GM12878 (cell line): ENCODE results near the gene TUBGCP3. TPM values are rescaled to one million over a fixed set of nuclear protein-coding genes. Genes with fewer than 3 reads are reported as not detected.

ENCODE experiments used
- ATAC-seq: fragments of 200-7000 bp; cut with Tn5 transposase; 3 replicates; pipeline ENCODE4 v1.9.1; 2020; ENCODE audit warnings: mild to moderate bottlenecking, moderate library complexity
- BruUV-seq: library from RNA; stranded (reverse); fragments of 400-500 nt; replicated peaks from 2 replicates; lab custom pipeline; 2021; lab: Mats Ljungman, UMichigan
- CTCF ChIA-PET: fragments of 300-600 bp; sonication (Branson Sonifier 250); formaldehyde crosslinking; extraction: SDS; loops from one replicate; lab custom pipeline; 2021; ENCODE audit warnings: inconsistent platforms; lab: Yijun Ruan, JAX
- POLR2A ChIA-PET: fragments of 350-600 bp; formaldehyde crosslinking; extraction: SDS; loops from one replicate; lab custom pipeline; 2021; ENCODE audit warnings: inconsistent platforms; lab: Charles Lee
- RAD21 ChIA-PET: fragments of 300-600 bp; sonication (Branson Sonifier 250); formaldehyde crosslinking; loops from one replicate; lab custom pipeline; 2023; ENCODE audit warnings: antibody characterized with exemption; ENCODE audit not compliant: unreplicated experiment; lab: Charles Lee
- SMC1A ChIA-PET: fragments of 300-600 bp; sonication (Branson Sonifier 250); formaldehyde crosslinking; loops from one replicate; lab custom pipeline; 2023; ENCODE audit not compliant: unreplicated experiment, uncharacterized antibody; lab: Charles Lee
- DNase-seq: peaks from one replicate; pipeline ENCODE4 v3.0.0-alpha.2; 2011; ENCODE audit warnings: low read depth, low spot score
- FAIRE-seq: peaks from 3 replicates; lab custom pipeline; 2011; peaks lifted over from hg19 to GRCh38; lab: Jason Lieb, UNC
- H2AFZ ChIP-seq: 2 replicates; pipeline ENCODE4 v1.6.0; 2011; ENCODE audit warnings: low read depth, low read length, control low read depth; ENCODE audit not compliant: control insufficient read depth
- H3K27ac ChIP-seq: 2 replicates; pipeline ENCODE4 v1.5.1; 2011; ENCODE audit warnings: control low read depth; ENCODE audit not compliant: control insufficient read depth, insufficient read depth
- H3K27me3 ChIP-seq, 2 experiments: replicated peaks in 1 of 2; 2 replicates each; pipeline versions ENCODE4 v1.6.0 to v1.6.1; 2011; ENCODE audit warnings: low read length in 1 of 2; ENCODE audit not compliant: control insufficient read depth in 2 of 2, insufficient read depth in 2 of 2
- H3K36me3 ChIP-seq, 2 experiments: 2 replicates each; pipeline ENCODE4 v1.5.1; 2011; ENCODE audit warnings: low read length in 1 of 2; ENCODE audit not compliant: control insufficient read depth in 2 of 2, insufficient read depth in 2 of 2
- H3K4me1 ChIP-seq: 2 replicates; pipeline ENCODE4 v1.6.1; 2011; ENCODE audit warnings: mild to moderate bottlenecking, low read length, moderate library complexity, mixed read lengths; ENCODE audit not compliant: control insufficient read depth, insufficient read depth
- H3K4me2 ChIP-seq: 2 replicates; pipeline ENCODE4 v1.6.0; 2011; ENCODE audit warnings: control low read depth; ENCODE audit not compliant: control insufficient read depth, insufficient read depth
- H3K4me3 ChIP-seq: fragments of 200-600 bp; sonication (generic); 2 replicates; pipeline ENCODE4 v1.5.1; 2016
- H3K79me2 ChIP-seq: 2 replicates; pipeline ENCODE4 v1.6.0; 2011; ENCODE audit warnings: low read length; ENCODE audit not compliant: control insufficient read depth, insufficient read depth
- H3K9ac ChIP-seq: 2 replicates; pipeline ENCODE4 v1.8.0; 2011; ENCODE audit warnings: low read length, control low read depth, mixed read lengths; ENCODE audit not compliant: control insufficient read depth, insufficient read depth
- H3K9me3 ChIP-seq: replicated peaks from 3 replicates; pipeline ENCODE4 v1.5.1; 2011; ENCODE audit warnings: mild to moderate bottlenecking, low read length; ENCODE audit not compliant: control insufficient read depth, insufficient read depth
- H4K20me1 ChIP-seq: 2 replicates; pipeline ENCODE4 v1.6.0; 2011; ENCODE audit not compliant: control insufficient read depth, insufficient read depth
- BCL3 ChIP-seq: IDR thresholded peaks from 2 replicates; pipeline ENCODE4 v1.6.1; 2011; ENCODE audit warnings: borderline replicate concordance, low read depth, mild to moderate bottlenecking, moderate library complexity, low read length; ENCODE audit not compliant: insufficient read depth, poor library complexity, severe bottlenecking
- BHLHE40 ChIP-seq, 2 experiments: fragments of 450-650 bp in 1 of 2; IDR thresholded peaks; 2 replicates each; pipeline ENCODE4 v1.6.1; 2011 to 2017; ENCODE audit warnings: low read depth in 2 of 2, borderline replicate concordance in 1 of 2, improper control_type of control experiment in 1 of 2, low read length in 1 of 2, mild to moderate bottlenecking in 1 of 2
- CBFB ChIP-seq: IDR thresholded peaks from 2 replicates; pipeline ENCODE4 v1.6.1; 2016; ENCODE audit warnings: antibody characterized with exemption, low read depth
- DPF2 ChIP-seq: fragments of 450-650 bp; IDR thresholded peaks from 2 replicates; pipeline ENCODE4 v1.6.1; 2017; ENCODE audit warnings: mild to moderate bottlenecking
- ESRRA ChIP-seq: IDR thresholded peaks from 2 replicates; pipeline ENCODE4 v1.6.1; 2012; ENCODE audit warnings: mild to moderate bottlenecking, low read length, improper control_type of control experiment
- SIX5 ChIP-seq: IDR thresholded peaks from 2 replicates; pipeline ENCODE4 v1.6.1; 2011; ENCODE audit warnings: mild to moderate bottlenecking, low read depth, low read length, moderate library complexity; ENCODE audit not compliant: severe bottlenecking
- SMAD1 ChIP-seq: fragments of 450-650 bp; IDR thresholded peaks from 2 replicates; pipeline ENCODE4 v1.6.1; 2018; ENCODE audit warnings: mild to moderate bottlenecking, low read depth; ENCODE audit not compliant: partially characterized antibody
- SMAD5 ChIP-seq: IDR thresholded peaks from 2 replicates; pipeline ENCODE4 v1.6.1; 2016; ENCODE audit warnings: antibody characterized with exemption, low read depth
- TAF1 ChIP-seq: IDR thresholded peaks from 2 replicates; pipeline ENCODE4 v1.6.1; 2011; ENCODE audit warnings: mild to moderate bottlenecking, low read depth, low read length, borderline replicate concordance
- TARDBP ChIP-seq: IDR thresholded peaks from 2 replicates; pipeline ENCODE4 v1.6.1; 2016; ENCODE audit warnings: borderline replicate concordance
- WRNIP1 ChIP-seq: IDR thresholded peaks from 2 replicates; pipeline ENCODE4 v1.6.1; 2011; ENCODE audit warnings: low read depth, low read length, improper control_type of control experiment, borderline replicate concordance
- WGBS: methylation state at CpG from one replicate; pipeline ENCODE4 v1.1.6; 2016; ENCODE audit warnings: low lambda C conversion rate; ENCODE audit not compliant: insufficient replicate concordance, insufficient coverage; ENCODE audit errors: missing lambda C conversion rate; 5-methylcytosine and 5-hydroxymethylcytosine counted together
- in situ Hi-C: fragments of 300-500 bp; cut with MboI; formaldehyde crosslinking; loops from 9 replicates; pipeline ENCODE4 v1.14.3; 2018; ENCODE audit warnings: mixed read lengths
- intact Hi-C: fragments of 100-400 bp; cut with micrococcal nuclease; formaldehyde crosslinking; loops from one replicate; pipeline ENCODE4 v1.14.2; 2022; ENCODE audit not compliant: unreplicated experiment
- polyA plus RNA-seq, 11 experiments: library from polyadenylated mRNA; depleted of rRNA in 4 of 11; unstranded in 6 of 11; stranded (reverse) in 5 of 11; fragments of >200 nt; fragmentation: Nextera tagmentation in 4 of 11; fragmentation: Illumina TruSeq in 1 of 11; extraction: Ambion mirVana in 4 of 11; extraction: Trizol in 1 of 11; gene quantifications; 1 replicate in 1 of 11; 2 replicates in 10 of 11; pipeline versions ENCODE4 v1.2.1 to v1.2.3, GENCODE V29; 2011 to 2016; ENCODE audit warnings: inconsistent platforms in 2 of 11, missing spikeins in 2 of 11, low read depth in 1 of 11
- total RNA-seq, 4 experiments: library from RNA; depleted of rRNA in 3 of 4; stranded (reverse); fragments of >200 nt in 3 of 4; fragmentation: Illumina TruSeq in 1 of 4; extraction: Trizol in 1 of 4; gene quantifications; 2 replicates each; pipeline versions ENCODE4 v1.2.1 to v1.2.3, GENCODE V29; 2013 to 2021

Gene TUBGCP3
- total and polyA plus RNA-seq, 10 of the 15 experiments (the other 5 are each of a cell fraction or from before 2014, with no cell fraction given), result 4.0 to 34.0 (median 22.6) TPM

- TF ChIP-seq TAF1, result no peak
These were observed 62.5 kb downstream of the TUBGCP3 start (continued) for GRCh38 chr13:112525356-112525945.

GRCh38 chr13:112522578-112522977 lies 65.4 kb downstream of the TUBGCP3 start:
- Histone ChIP-seq H3K4me2 (no peak overlapping the region), H3K9ac (no peak overlapping the region), H3K79me2 (no peaks in the 10 kb centered on the region), H3K36me3 (peaks cover 6 to 11% of the 10 kb centered on the region in 2 experiments; a peak in 3 of 4 replicates), H3K4me3 (no peak overlapping the region), H3K27me3 (no peaks in the 10 kb centered on the region), H3K9me3 (no peaks in the 10 kb centered on the region), H2AFZ (no peak overlapping the region), H3K27ac (no peak overlapping the region), H3K4me1 (no peaks in the 10 kb centered on the region), H4K20me1 (no peaks in the 10 kb centered on the region)
- in situ Hi-C loops (no loop called here), intact Hi-C loops (no loop called here)
- DNase-seq (no peak), FAIRE-seq (no peak), ATAC-seq (no peak)
- WGBS, result 66% methylated on average over 5 of the region's 5 CpGs
- no peak for TF ChIP-seq DPF2
- TF ChIP-seq WRNIP1, result no peak
- ChIA-PET RAD21 (no interaction called here), SMC1A (interaction anchor here (1.1 kb wide), 1 partner anchor 69 kb away, joined by 4 read pairs; no protein-coding TSS in a partner anchor), CTCF (interaction anchor here (1.9 kb wide), 1 partner anchor 85 kb away, joined by 7 read pairs; no protein-coding TSS in a partner anchor), POLR2A (no interaction called here)
- no TSS peak for BruUV-seq

- ChIA-PET SMC1A (interaction anchor here (1.0 to 1.9 kb wide), 3 partner anchors 9 to 84 kb away, joined by 3 to 7 read pairs (median 3); no protein-coding TSS in a partner anchor), POLR2A (no interaction called here), CTCF (interaction anchor here (1.9 kb wide), 1 partner anchor 86 kb away, joined by 7 read pairs; no protein-coding TSS in a partner anchor), RAD21 (interaction anchor here (1.0 kb wide), 1 partner anchor 84 kb away, joined by 5 read pairs; no protein-coding TSS in a partner anchor)
- 98% methylated on average over 3 of the region's 3 CpGs for WGBS
- H2AFZ ChIP-seq, result no peak overlapping the region
- DNase-seq (no peak), ATAC-seq (no peak), FAIRE-seq (no peak)
- H4K20me1 ChIP-seq, result no peaks in the 10 kb centered on the region
- no peak overlapping the region for H3K9ac ChIP-seq
- no peaks in the 10 kb centered on the region for H3K9me3 ChIP-seq
- peaks cover 6 to 11% of the 10 kb centered on the region in 2 experiments; a peak in 3 of 4 replicates for H3K36me3 ChIP-seq
- no peak overlapping the region for H3K4me2 ChIP-seq
- no peaks in the 10 kb centered on the region for H3K27me3 ChIP-seq
- no TSS peak for BruUV-seq
- H3K4me3 ChIP-seq, result no peak overlapping the region
- in situ Hi-C loops (no loop called here), intact Hi-C loops (no loop called here)
- H3K27ac ChIP-seq, result no peak overlapping the region
- H3K4me1 ChIP-seq, result no peaks in the 10 kb centered on the region
- H3K79me2 ChIP-seq, result no peaks in the 10 kb centered on the region
- no peak for TF ChIP-seq CBFB
- TF ChIP-seq SIX5, result no peak
- no peak for TF ChIP-seq ESRRA
- TF ChIP-seq BHLHE40 (IDR thresholded peaks at IDR 0.05; ENCODE audit: borderline replicate concordance in 1 of 2, low read depth in 2 of 2, low read length in 1 of 2), result no peak
- TF ChIP-seq SMAD1, result no peak
- no peak for TF ChIP-seq SMAD5
- no peak for TF ChIP-seq BCL3
- TF ChIP-seq TARDBP, result no peak
These were observed 66.8 kb downstream of the TUBGCP3 start for GRCh38 chr13:112521073-112521685.
